ENCODE measurements around the gene PYY. TPM values are rescaled to one million over a fixed set of nuclear protein-coding genes. Genes with fewer than 3 reads are reported as not detected.

The PYY gene
- total RNA-seq (not detected), polyA plus RNA-seq (not detected)

- DNase-seq: no peak
- Histone ChIP-seq H3K4me1 (ENCODE audit: insufficient read depth, low read length) (no peaks in the 10 kb centered on the region), H3K36me3 (ENCODE audit: insufficient read depth, low read length) (no peaks in the 10 kb centered on the region), H3K9me3 (ENCODE audit: low read length) (no peaks in the 10 kb centered on the region), H3K4me3 (ENCODE audit: low read length) (no peak within 1 kb of the TSS), H3K27ac (ENCODE audit: low read depth, low read length) (no peak within 1 kb of the TSS), H3K27me3 (ENCODE audit: insufficient read depth, low read length, poor library complexity, severe bottlenecking) (peaks cover 24% of the 10 kb centered on the region)
- CTCF ChIA-PET: no interaction called here
- peaks cover 36 to 55% of the 10 kb centered on the region in 2 donors for H3K27me3 Mint-ChIP-seq
- POLR2A ChIA-PET: no interaction called here
- peak within 1 kb of the TSS in 2 of 7 donors; percentile 39 to 41 for H3K4me3 Mint-ChIP-seq
- no peaks in the 10 kb centered on the region for H3K9me3 Mint-ChIP-seq
- H3K36me3 Mint-ChIP-seq: peaks cover 0 to 4% (median 0%) of the 10 kb centered on the region in 3 donors
- peaks cover 0 to 13% (median 2%) of the 10 kb centered on the region in 3 donors for H3K4me1 Mint-ChIP-seq
- peak within 1 kb of the TSS in 1 of 8 donors; percentile 15 for H3K27ac Mint-ChIP-seq
These were observed at the start of gene PYY for GRCh38 chr17:43953746-43954145. Gene PYY, minus strand, starts transcription at chr17:43953940. Its CDS starts 457 bp downstream, at chr17:43953483.

- Histone ChIP-seq H3K36me3 (ENCODE audit: insufficient read depth, low read length) (no peaks in the 10 kb centered on the region), H3K4me1 (ENCODE audit: insufficient read depth, low read length) (peaks cover 12% of the 10 kb centered on the region), H3K27ac (ENCODE audit: low read depth, low read length) (no peak overlapping the region), H3K27me3 (ENCODE audit: insufficient read depth, low read length, poor library complexity, severe bottlenecking) (no peaks in the 10 kb centered on the region), H3K4me3 (ENCODE audit: low read length) (no peak overlapping the region), H3K9me3 (ENCODE audit: low read length) (no peaks in the 10 kb centered on the region)
- Mint-ChIP-seq H3K4me3 (peak overlapping the region in 1 of 7 donors; percentile 20), H3K27me3 (peaks cover 5 to 10% of the 10 kb centered on the region in 2 donors), H3K4me1 (peaks cover 11 to 24% (median 11%) of the 10 kb centered on the region in 3 donors), H3K27ac (no peak overlapping the region), H3K9me3 (no peaks in the 10 kb centered on the region), H3K36me3 (peaks cover 0 to 5% (median 0%) of the 10 kb centered on the region in 3 donors)
- ChIA-PET POLR2A (no interaction called here), CTCF (no interaction called here)
- DNase-seq: no peak
These were observed 48.6 kb upstream of the PYY start for GRCh38 chr17:44002141-44002848.

- ChIA-PET POLR2A (no interaction called here), CTCF (no interaction called here)
- no peak overlapping the region for H3K27ac ChIP-seq (ENCODE audit: low read depth, low read length)
- Mint-ChIP-seq H3K27me3 (peaks cover 10% of the 10 kb centered on the region in 2 donors), H3K4me1 (peaks cover 6 to 16% (median 6%) of the 10 kb centered on the region in 3 donors), H3K36me3 (peaks cover 0 to 3% (median 0%) of the 10 kb centered on the region in 3 donors), H3K27ac (peak overlapping the region in 1 of 8 donors; percentile 24), H3K9me3 (no peaks in the 10 kb centered on the region), H3K4me3 (no peak overlapping the region)
- no peaks in the 10 kb centered on the region for H3K27me3 ChIP-seq (ENCODE audit: insufficient read depth, low read length, poor library complexity, severe bottlenecking)
- peaks cover 9% of the 10 kb centered on the region for H3K4me1 ChIP-seq (ENCODE audit: insufficient read depth, low read length)
- H3K36me3 ChIP-seq (ENCODE audit: insufficient read depth, low read length): no peaks in the 10 kb centered on the region
- no peaks in the 10 kb centered on the region for H3K9me3 ChIP-seq (ENCODE audit: low read length)
- no peak for DNase-seq
- H3K4me3 ChIP-seq (ENCODE audit: low read length): no peak overlapping the region
These were observed 47.8 kb upstream of the PYY start for GRCh38 chr17:44001461-44001920.

- Histone ChIP-seq H3K9me3 (ENCODE audit: low read length) (no peaks in the 10 kb centered on the region), H3K4me3 (ENCODE audit: low read length) (no peak overlapping the region), H3K27me3 (ENCODE audit: insufficient read depth, low read length, poor library complexity, severe bottlenecking) (no peaks in the 10 kb centered on the region), H3K4me1 (ENCODE audit: insufficient read depth, low read length) (peaks cover 9% of the 10 kb centered on the region), H3K27ac (ENCODE audit: low read depth, low read length) (no peak overlapping the region), H3K36me3 (ENCODE audit: insufficient read depth, low read length) (no peaks in the 10 kb centered on the region)
- CTCF ChIA-PET: interaction anchor here (0.8 kb wide), 1 partner anchor 10 kb away, joined by 3 read pairs; no protein-coding TSS in a partner anchor
- no peaks in the 10 kb centered on the region for H3K9me3 Mint-ChIP-seq
- peaks cover under 1 to 11% (median under 1%) of the 10 kb centered on the region in 3 donors for H3K4me1 Mint-ChIP-seq
- H3K27ac Mint-ChIP-seq: no peak overlapping the region
- no peak overlapping the region for H3K4me3 Mint-ChIP-seq
- POLR2A ChIA-PET: no interaction called here
- DNase-seq: no peak
- peaks cover 10% of the 10 kb centered on the region in 2 donors for H3K27me3 Mint-ChIP-seq
- peaks cover 0 to 1% (median 0%) of the 10 kb centered on the region in 3 donors for H3K36me3 Mint-ChIP-seq
These were observed 47.2 kb upstream of the PYY start for GRCh38 chr17:44000871-44001460.

GRCh38 chr17:44000141-44000860 lies 46.6 kb upstream of the PYY start:
- no peak overlapping the region for H3K4me3 ChIP-seq (ENCODE audit: low read length)
- peaks cover 0 to 2% (median 0%) of the 10 kb centered on the region in 3 donors for H3K36me3 Mint-ChIP-seq
- CTCF ChIA-PET: interaction anchor here (0.8 kb wide), 1 partner anchor 9 kb away, joined by 3 read pairs; no protein-coding TSS in a partner anchor
- peaks cover 0 to 7% (median 0%) of the 10 kb centered on the region in 3 donors for H3K4me1 Mint-ChIP-seq
- H3K27me3 Mint-ChIP-seq: peaks cover 11% of the 10 kb centered on the region in 2 donors
- no peak overlapping the region for H3K27ac ChIP-seq (ENCODE audit: low read depth, low read length)
- no peak overlapping the region for H3K27ac Mint-ChIP-seq
- H3K36me3 ChIP-seq (ENCODE audit: insufficient read depth, low read length): no peaks in the 10 kb centered on the region
- H3K9me3 ChIP-seq (ENCODE audit: low read length): no peaks in the 10 kb centered on the region
- H3K9me3 Mint-ChIP-seq: no peaks in the 10 kb centered on the region
- peaks cover under 1% of the 10 kb centered on the region for H3K27me3 ChIP-seq (ENCODE audit: insufficient read depth, low read length, poor library complexity, severe bottlenecking)
- H3K4me3 Mint-ChIP-seq: no peak overlapping the region
- DNase-seq: no peak
- peaks cover 5% of the 10 kb centered on the region for H3K4me1 ChIP-seq (ENCODE audit: insufficient read depth, low read length)
- POLR2A ChIA-PET: no interaction called here

GRCh38 chr17:43999024-43999423 lies 45.3 kb upstream of the PYY start:
- ChIA-PET CTCF (no interaction called here), POLR2A (no interaction called here)
- Mint-ChIP-seq H3K36me3 (peaks cover 0 to 2% (median 0%) of the 10 kb centered on the region in 3 donors), H3K9me3 (no peaks in the 10 kb centered on the region), H3K4me3 (peak overlapping the region in 1 of 7 donors; percentile 18), H3K27ac (peak overlapping the region in 1 of 8 donors; percentile 37), H3K27me3 (peaks cover 11 to 19% of the 10 kb centered on the region in 2 donors), H3K4me1 (peaks cover 0 to 9% (median 0%) of the 10 kb centered on the region in 3 donors)
- no peaks in the 10 kb centered on the region for H3K36me3 ChIP-seq (ENCODE audit: insufficient read depth, low read length)
- peaks cover 4% of the 10 kb centered on the region for H3K27me3 ChIP-seq (ENCODE audit: insufficient read depth, low read length, poor library complexity, severe bottlenecking)
- no peak for DNase-seq
- peaks cover 6% of the 10 kb centered on the region for H3K4me1 ChIP-seq (ENCODE audit: insufficient read depth, low read length)
- no peak overlapping the region for H3K4me3 ChIP-seq (ENCODE audit: low read length)
- no peaks in the 10 kb centered on the region for H3K9me3 ChIP-seq (ENCODE audit: low read length)
- H3K27ac ChIP-seq (ENCODE audit: low read depth, low read length): no peak overlapping the region

GRCh38 chr17:43998552-43998951 lies 44.8 kb upstream of the PYY start:
- H3K4me3 Mint-ChIP-seq: no peak overlapping the region
- H3K27me3 Mint-ChIP-seq: peaks cover 10 to 19% of the 10 kb centered on the region in 2 donors
- ChIA-PET CTCF (interaction anchor here (0.8 kb wide), 1 partner anchor 8 kb away, joined by 3 read pairs; no protein-coding TSS in a partner anchor), POLR2A (interaction anchor here (0.7 kb wide), 1 partner anchor 55 kb away, joined by 6 read pairs; no protein-coding TSS in a partner anchor)
- no peaks in the 10 kb centered on the region for H3K36me3 ChIP-seq (ENCODE audit: insufficient read depth, low read length)
- DNase-seq: no peak
- no peaks in the 10 kb centered on the region for H3K9me3 Mint-ChIP-seq
- H3K27me3 ChIP-seq (ENCODE audit: insufficient read depth, low read length, poor library complexity, severe bottlenecking): peaks cover 4% of the 10 kb centered on the region
- H3K4me1 Mint-ChIP-seq: peaks cover 0 to 8% (median 0%) of the 10 kb centered on the region in 3 donors
- no peak overlapping the region for H3K4me3 ChIP-seq (ENCODE audit: low read length)
- peaks cover 0 to 2% (median 0%) of the 10 kb centered on the region in 3 donors for H3K36me3 Mint-ChIP-seq
- no peak overlapping the region for H3K27ac ChIP-seq (ENCODE audit: low read depth, low read length)
- peaks cover 6% of the 10 kb centered on the region for H3K4me1 ChIP-seq (ENCODE audit: insufficient read depth, low read length)
- no peak overlapping the region for H3K27ac Mint-ChIP-seq
- H3K9me3 ChIP-seq (ENCODE audit: low read length): no peaks in the 10 kb centered on the region
